Stimulated activated CD8-positive, alpha-beta memory T cell treated with anti-CD3 and anti-CD28 coated beads, Interleukin-12 subunit alpha, Interleukin-12 subunit beta, amount 100 ng/mL, for 24 hours (primary cell): Measurements from ENCODE around the gene NOS3.
"Not testable (repeated sequence)": the region's sequence is repeated elsewhere in the genome, so short reads cannot be mapped to it uniquely, and the experiment has no call there.

Source experiments
- DNase-seq: peaks from one replicate; pipeline ENCODE4 v3.0.0-alpha.2; 2020; ENCODE audit errors: extremely low read depth

The NOS3 gene

DNA sequence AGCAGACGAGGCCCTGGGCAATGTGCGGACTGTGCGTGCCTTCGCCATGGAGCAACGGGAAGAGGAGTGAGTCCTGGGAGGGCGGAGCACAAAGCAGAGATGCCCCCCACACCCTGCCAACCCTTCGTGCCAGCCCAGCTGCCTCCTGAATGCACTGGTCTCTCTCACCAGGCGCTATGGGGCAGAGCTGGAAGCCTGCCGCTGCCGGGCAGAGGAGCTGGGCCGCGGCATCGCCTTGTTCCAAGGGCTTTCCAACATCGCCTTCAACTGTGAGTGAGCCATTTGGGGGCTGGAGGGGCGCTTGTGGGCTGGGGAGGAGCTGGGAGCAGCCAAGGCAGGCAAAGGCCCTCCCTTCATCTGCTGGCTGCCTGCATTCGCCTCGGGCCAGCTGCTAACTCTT lies 45.1 kb downstream of the NOS3 start:
- DNase-seq: no peak

DNA sequence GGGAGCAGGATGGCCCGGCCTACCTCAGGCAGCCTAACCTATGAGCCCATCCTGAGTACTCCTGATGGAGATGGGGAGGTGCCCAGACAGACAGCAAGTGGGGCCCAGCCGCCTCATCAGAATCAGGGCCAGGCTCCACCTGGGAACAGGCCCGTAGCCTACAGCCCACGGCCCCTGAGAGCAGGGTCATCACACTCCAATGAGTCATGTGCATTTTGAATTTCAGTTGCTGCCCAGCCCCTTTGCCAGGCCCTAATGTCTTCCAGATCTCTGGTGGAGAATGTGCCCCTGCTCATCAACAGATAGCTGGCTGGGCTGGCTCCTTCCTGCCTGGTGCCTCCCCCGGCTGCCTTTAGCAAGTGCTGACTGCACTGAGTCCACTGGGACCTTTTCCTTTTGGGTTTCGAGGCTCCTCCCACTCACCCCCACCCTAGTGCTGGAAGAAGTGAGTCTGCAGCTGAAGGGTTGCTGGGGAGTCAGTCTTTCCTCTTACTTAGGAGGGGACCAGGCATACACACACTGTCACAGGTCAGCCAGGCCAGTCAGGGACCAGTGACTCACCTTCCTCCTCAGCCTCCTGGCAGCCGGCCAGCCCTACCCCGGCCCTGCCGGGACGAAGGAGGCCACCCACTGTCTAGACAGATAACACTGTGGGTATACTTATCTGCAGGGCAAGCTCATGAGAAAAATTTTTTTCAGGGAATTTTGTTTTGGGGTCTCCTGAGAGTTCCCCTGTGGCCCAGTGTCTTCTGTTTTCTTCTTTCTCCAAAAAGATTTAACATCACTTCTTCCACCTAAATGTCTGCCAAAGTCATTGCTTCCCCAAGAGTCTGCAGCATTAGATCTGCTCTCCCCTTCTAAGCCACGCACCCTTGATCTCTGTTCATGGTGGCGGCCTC lies 48.4 kb downstream of the NOS3 start:
- peak; percentile 55 for DNase-seq

DNA sequence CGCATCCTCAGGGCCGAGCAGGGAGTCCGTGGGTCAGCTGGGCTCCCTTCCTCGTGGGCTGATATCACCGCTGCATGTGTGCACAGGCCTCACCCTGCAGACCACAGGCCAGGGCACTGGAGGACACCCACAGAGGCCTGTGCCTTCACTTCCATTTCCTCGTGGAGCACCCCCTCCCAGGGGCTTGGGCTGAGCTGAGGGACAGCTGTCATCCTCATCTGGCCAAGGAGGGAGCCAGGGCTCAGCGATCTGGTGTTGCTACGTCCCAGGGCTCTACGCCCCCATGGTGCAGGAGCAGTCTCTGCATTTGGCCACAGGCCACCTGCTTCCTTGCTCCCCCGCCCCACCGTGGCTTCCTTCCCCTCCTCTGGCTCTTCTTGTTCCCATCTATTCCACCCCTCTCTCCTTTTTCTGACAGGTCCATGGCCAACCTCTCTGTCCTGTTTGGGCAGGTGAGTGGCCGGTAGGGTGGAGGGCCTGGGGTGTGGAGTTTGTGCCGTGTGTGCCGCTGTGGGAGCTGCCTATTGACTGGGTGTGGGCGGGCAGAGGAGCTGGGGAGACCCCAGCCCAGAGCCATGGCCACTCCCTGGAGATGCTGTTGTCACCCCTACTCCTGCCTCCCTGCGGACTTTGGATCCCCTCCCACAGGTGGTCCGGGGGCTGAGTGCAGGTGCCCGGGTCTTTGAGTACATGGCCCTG lies 49.2 kb downstream of the NOS3 start:
- DNase-seq: no peak

DNA sequence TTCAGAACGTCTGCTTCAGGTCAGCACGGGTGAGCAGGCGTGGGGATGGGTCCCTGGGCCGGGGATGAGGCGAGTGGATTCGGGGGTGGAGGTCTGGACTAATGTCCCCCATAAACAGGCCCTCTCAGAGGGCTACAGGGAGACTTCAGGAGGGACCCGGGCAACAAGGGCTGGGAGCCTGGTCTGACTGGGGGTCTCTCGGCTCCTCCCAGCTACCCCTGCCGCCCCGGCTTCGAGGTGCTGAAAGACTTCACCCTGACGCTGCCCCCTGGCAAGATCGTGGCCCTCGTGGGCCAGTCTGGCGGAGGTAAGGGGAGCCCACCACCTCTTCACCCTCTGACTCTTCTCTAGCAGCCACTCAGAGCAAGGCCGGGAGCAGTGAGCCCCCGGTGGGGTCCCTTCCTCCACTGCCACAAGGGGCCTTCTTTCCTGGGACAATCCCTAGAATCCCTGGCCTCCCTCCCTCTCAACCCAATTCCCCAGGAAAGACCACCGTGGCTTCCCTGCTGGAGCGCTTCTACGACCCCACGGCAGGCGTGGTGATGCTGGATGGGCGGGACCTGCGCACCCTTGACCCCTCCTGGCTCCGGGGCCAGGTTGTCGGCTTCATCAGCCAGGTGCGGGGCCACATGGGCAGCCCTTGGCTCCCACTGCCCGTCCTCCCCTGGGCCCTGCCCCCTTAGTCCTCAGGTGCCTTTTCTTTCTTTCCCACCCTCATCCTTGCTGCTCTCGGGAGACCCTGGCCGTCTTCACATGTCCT lies 50.0 kb downstream of the NOS3 start:
- no peak for DNase-seq

DNA sequence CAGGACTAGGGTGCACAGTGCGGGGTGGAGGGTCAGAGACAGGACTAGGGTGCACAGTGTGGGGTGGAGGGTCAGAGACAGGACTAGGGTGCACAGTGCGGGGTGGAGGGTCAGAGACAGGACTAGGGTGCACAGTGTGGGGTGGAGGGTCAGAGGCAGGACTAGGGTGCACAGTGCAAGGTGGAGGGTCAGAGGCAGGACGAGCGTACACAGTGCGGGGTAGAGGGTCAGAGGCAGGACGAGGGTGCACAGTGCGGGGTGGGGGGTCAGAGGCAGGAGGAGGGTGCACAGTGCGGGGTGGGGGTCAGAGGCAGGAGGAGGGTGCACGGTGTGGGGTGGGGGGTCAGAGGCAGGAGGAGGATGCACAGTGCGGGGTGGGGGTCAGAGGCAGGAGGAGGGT lies 52.6 kb downstream of the NOS3 start:
- DNase-seq: not testable (repeated sequence)

DNA sequence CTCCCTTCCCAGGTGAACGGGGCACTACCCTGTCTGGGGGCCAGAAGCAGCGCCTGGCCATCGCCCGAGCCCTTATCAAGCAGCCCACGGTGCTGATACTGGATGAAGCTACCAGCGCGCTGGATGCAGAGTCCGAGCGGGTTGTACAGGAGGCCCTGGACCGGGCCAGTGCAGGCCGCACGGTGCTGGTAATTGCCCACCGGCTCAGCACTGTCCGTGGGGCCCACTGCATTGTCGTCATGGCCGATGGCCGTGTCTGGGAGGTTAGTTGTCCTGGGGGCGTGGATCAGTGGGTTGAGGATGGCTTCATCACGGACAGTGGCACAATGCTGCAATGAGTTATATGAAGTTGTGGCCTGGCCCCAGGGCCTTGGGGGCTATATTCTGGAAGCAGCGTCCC lies 53.1 kb downstream of the NOS3 start:
- no peak for DNase-seq

DNA sequence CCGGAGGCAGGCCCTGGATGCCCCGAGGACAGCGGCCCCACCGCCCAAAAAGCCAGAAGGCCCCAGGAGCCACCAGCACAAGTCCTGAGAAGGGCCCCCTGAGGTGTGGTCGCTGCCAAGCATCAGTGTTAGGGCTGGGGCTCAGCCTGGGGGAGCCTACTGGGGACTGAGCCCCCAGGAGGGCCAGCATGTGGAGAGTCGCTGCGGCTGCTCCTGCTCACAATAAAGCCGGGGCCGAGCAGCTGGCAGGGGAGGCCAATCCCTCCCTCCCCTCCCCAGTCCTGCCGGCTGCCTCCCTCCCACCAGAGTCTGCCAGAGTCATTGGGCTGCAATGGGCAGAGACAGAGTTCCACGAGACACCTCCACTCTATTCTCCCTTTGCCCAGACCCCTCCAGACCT lies 54.4 kb downstream of the NOS3 start:
- no peak for DNase-seq

DNA sequence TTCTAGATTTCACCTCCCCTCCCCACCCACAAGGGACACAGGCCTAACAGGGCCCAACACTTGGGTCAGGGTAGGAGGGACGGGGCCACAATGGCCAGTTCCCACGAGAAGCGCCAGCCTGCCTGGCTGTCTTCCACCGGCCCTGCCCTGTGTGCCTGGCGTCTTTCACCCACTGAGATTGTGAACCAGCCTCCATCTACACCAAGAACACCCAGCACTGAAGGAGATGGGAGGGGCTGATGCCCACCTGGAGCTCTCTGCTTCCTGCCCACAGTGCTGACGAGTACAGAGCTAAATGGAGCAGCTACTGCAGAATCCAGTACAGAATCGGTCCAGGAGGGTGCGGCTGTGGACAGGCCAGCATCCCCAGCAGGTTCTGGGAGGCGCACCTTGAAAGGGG lies 55.1 kb downstream of the NOS3 start:
- DNase-seq: no peak

DNA sequence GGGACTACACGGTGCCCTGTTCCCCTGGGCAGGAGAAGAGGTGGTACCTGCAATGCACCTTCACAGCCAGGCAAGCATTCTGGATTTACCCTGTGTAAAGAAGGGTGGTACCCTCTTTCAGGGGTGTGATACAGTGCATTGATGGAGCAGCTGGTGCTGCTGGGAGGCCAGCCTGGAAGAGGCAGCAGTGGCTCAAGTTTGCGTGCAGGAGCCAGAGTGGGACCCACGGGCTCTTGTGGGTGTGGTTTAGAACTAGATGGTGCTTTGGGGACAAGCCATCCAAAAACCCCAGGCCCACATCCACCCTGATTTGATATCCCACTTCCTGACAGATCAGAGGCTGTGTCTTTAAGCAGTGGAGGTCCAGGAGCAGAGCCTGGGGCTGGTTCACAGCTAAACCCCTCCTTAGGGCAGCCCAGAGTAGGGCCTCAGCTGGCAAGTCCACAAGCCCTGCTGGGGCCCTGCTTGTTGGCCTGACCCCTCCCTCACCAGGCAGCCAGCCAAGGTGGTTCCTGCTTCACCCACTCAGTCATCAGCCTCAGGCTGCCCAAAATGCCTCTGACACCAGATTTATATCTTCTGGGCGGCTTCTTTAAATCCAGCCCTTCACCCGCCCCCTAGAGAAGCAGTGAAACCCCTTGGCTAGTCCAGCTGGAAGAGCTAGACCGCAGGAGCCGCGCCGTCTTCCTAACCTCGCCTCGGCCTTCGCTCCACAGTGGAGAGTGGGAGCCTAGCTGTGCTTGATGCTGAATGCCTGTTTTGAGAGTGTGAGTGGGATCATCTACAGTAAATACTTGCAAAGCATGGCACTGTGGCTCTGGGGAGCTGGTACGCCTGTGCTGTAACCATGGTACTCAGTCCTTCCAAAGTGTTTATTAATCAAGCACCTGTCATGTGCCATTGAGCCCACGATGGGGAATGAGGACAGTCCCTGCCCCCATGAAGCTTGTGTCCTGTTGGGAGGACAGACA lies 56.1 kb downstream of the NOS3 start:
- no peak for DNase-seq

DNA sequence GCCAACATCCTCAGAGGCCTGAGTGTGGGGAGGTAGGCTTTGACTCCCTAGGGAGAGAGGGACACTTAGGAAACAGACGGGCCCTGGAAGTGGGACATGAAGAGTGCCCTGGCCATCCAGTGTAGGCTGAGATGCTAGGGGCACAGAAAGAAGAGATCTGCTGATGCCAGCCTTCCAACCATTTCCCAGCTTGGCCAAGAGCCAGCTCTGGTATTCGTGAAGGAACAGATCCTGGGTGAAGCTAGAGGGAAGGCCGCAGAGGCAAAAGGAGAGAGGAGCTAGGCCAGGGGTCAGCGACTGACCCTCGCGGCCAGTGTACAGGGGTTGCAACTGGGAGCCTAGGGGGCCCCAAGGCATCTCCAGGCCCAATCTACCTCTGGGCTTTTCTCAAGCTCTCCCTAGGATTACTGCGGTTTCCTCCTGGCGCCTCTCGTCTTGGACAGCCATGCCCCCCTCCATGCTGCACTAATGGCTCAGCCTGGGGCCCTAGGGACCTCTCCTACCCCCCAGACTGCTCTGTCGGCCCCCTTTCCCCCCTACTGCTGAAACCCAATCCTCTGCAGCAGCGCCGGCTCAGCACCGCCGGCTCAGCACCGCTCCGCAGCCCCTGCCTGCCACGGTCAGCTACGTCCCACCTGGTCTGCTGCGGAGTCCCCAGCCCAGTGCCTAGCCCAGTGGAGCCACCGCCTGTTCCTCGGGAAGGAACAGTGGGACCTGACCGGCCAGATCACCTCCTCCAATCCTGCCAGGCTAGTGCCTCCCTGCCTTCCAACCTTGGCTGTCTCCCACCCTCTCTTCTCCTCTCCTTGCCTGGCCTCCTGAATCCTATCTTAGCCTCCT lies 57.4 kb downstream of the NOS3 start, which contains the start of gene ASIC3:
TSS of gene ASIC3 (plus strand) at position 556 of the 840 bp plus-strand sequence. CDS start 355 bp downstream, outside the sequence.
- no peak for DNase-seq

DNA sequence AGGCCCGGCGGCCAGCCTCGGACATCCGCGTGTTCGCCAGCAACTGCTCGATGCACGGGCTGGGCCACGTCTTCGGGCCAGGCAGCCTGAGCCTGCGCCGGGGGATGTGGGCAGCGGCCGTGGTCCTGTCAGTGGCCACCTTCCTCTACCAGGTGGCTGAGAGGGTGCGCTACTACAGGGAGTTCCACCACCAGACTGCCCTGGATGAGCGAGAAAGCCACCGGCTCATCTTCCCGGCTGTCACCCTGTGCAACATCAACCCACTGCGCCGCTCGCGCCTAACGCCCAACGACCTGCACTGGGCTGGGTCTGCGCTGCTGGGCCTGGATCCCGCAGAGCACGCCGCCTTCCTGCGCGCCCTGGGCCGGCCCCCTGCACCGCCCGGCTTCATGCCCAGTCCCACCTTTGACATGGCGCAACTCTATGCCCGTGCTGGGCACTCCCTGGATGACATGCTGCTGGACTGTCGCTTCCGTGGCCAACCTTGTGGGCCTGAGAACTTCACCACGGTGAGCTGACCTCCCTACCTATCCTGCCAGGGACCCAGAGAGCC lies 58.2 kb downstream of the NOS3 start:
- DNase-seq: no peak

DNA sequence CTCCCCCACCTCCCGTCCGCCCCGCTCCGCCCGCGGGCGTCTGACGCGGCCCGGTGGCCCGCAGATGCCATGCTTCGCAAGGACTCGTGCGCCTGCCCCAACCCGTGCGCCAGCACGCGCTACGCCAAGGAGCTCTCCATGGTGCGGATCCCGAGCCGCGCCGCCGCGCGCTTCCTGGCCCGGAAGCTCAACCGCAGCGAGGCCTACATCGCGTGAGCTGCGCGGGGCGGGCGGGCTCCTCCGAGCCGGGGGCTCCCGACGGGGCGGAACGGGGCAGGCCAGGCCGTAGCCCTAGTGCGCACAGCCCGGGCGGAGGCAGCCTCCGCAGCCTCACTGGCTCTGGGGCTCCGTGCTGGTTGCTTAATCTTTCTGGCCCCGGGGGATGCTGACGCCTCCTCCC lies 60.3 kb downstream of the NOS3 start:
- peak; percentile 20 for DNase-seq

DNA sequence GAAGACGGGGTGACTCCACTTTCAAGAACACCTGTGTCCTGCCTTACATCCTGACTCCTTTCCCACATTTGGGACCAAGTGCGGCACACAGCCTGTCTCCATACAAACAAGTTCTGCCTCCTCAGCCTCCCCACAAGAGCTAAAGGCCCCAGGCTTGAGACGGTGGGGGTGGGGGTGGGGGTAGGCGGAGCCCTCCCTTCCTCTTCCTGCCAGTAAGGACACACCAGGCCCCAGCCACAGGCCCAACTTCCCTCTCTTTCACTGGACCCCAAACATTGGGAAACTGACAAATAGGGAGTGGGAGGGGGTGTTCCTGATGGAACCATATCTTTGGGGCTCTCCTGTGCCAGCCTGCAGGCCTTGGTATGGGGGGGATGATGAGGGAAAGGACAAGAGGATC lies 62.3 kb downstream of the NOS3 start:
- no peak for DNase-seq

DNA sequence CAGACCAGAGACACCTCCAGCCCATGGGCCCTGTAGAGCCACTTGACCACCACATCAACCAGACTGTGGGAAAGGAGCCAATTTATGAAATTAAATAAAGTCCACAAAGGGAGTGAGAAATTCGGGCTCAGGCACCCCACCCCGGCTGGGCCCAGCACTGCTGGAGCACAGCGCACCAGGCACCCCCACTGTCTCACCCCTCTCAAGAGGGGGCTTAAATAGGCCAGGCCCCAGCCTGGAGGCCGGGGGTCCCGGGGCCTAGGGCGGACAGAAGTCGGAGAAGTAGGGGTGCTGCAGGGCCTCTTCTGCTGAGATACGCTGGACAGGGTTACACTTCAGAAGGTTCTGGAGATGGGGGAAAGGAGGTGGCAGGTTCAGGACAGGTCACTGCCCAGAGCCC lies 62.9 kb downstream of the NOS3 start:
- DNase-seq: no peak

DNA sequence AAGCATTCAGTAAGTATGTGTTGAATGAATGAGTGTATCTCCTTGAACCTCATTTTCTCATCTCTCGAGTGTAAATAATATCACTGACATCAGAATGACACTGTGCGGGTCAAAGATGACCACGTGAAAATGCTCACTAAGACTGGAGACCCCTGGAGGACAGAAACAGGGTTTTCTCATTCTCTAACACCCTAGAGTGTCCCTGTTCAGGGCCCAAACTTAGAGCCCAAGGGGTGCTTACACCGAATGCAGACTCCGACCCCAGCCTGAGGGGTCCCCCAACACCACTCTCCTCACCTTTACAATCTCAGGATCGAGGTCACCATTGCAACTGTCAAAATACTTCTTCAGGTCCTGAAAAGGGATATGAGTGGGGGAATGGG lies 65.5 kb downstream of the NOS3 start:
- DNase-seq: no peak

DNA sequence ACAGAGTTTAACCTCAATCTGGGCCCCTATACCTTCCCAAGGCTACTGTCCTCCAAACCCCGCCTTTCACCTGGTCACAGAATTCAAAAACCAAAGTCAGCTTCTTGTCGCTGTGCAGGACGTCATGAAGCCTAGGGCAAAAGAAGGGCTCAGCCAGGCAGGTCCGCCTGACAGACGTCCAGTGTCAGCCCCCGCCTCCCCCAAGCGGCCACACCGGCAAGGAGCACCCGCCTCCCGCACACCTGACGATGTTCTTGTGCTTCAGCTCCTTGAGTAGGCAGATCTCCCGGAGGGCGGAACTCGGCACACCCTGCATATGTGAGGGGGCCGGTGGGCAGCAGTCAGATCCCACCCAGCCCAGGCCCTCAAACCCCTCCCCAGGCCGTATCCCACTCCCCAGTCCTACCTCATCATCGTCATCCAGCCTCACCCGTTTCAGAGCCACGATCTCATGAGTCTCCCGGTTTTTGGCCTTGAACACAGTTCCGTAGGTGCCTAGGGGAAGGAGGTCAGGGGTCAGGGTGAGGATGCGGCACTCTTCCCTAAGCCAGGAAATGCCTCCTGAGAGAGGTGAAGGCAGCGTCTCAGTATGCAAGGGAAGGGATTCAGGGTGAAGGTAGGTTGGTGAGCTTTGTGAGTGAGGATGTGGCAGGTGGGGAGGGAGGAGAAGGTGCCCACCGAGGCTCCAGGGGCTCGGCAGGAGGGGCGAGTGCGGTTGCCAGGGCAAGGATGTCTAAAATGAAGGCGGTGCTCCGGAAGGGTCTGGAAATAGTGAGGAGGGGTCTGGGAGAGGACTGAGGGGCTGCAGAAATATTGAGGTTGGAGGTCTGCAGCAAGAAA lies 66.1 kb downstream of the NOS3 start:
- no peak for DNase-seq

DNA sequence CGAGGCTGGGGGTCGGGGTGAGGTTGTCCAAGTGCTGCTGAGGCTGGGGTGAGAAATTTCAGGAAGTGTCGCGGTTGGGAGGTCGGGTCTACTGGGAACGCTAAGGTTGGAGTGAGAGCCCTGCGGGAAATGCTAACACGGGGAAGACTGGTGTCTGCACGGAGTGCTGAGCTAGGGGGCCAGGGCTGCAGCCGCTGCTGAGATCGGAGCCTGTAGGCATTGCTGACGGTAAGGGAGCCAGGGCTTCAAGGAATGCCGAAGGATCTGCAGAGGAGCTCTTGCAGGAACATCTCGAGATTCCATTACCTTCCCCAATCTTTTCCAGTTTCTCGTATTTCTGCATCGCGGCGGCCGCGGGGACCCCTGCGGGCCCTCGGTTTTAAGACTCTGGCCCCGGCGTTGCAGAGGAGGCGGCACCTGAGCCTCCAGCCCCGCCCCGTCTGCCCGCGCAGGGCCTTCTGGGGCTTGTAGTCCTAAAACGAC lies 66.7 kb downstream of the NOS3 start, which contains the start of gene CDK5:
TSS of gene CDK5 (minus strand) at position 392 of the 483 bp plus-strand sequence. CDS start at position 343, 49 bp downstream.
- DNase-seq: no peak

DNA sequence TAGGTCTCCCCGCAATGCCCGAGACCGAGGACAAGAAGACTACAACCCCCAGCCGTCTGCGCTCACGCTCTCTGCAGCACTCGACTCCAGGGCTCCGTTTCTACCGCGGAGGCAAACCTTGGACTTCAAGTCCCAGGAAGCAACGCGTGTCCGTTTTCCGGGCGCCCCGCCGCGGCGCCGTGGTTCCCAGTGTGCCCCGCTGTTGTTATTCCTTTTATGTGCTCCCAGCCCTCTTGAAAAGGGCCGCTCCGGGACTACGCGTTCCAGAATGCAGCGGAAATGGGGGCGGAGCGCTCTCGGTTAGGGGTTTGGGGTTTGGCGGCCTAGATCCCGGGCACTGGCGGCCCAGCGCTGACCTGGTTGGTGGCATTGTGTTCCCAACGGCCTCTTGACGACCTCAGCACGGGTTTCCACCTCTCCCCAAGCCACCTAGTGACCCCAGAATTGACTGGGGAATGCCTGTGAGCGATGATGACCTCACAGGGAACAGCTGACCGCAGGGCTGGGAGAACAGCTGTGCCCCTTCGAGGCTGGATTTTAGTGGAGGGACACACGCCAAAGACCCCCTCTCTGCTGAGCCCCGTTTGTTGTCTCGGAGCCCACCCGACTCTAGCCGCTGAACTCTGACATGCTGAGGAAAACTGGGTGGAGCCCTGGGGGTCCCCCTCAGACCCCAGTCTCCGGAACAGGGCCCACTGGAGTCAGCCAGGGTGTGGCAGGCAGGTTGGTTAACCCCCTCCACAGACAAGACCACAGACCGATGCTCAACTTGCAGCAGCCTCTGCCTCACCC lies 67.4 kb downstream of the NOS3 start:
- DNase-seq: peak; percentile 94
